Measurements from ENCODE around the gene SLC26A8. TPM values are rescaled to one million over a fixed set of nuclear protein-coding genes. Genes with fewer than 3 reads are reported as not detected.

Gene SLC26A8
- total RNA-seq (not detected), polyA plus RNA-seq (not detected)

- Histone ChIP-seq H3K4me3 (ENCODE audit: low read length) (no peak within 1 kb of the TSS), H3K36me3 (ENCODE audit: insufficient read depth, low read length) (no peaks in the 10 kb centered on the region), H3K27ac (ENCODE audit: low read depth, low read length) (no peak within 1 kb of the TSS), H3K4me1 (ENCODE audit: insufficient read depth, low read length) (peaks cover 2% of the 10 kb centered on the region), H3K27me3 (ENCODE audit: insufficient read depth, low read length, poor library complexity, severe bottlenecking) (no peaks in the 10 kb centered on the region), H3K9me3 (ENCODE audit: low read length) (no peaks in the 10 kb centered on the region)
- ChIA-PET POLR2A (interaction anchor here (0.6 kb wide), 1 partner anchor 458 kb away, joined by 3 read pairs; no protein-coding TSS in a partner anchor), CTCF (interaction anchor here (0.7 to 1.0 kb wide), 3 partner anchors 36 to 337 kb away, joined by 3 to 4 read pairs (median 4); no protein-coding TSS in a partner anchor)
- Mint-ChIP-seq H3K4me3 (no peak within 1 kb of the TSS), H3K27ac (peak within 1 kb of the TSS in 1 of 8 donors; percentile 49), H3K36me3 (peaks cover 0 to 6% (median 0%) of the 10 kb centered on the region in 3 donors), H3K9me3 (no peaks in the 10 kb centered on the region), H3K4me1 (peaks cover 9 to 15% (median 10%) of the 10 kb centered on the region in 3 donors), H3K27me3 (peaks cover 8 to 14% of the 10 kb centered on the region in 2 donors)
- no peak for DNase-seq
These were observed at the start of gene SLC26A8 for GRCh38 chr6:36023996-36024795. SLC26A8 (minus strand) TSS chr6:36024641; CDS start chr6:36019707, 4,934 bp downstream.

DNA sequence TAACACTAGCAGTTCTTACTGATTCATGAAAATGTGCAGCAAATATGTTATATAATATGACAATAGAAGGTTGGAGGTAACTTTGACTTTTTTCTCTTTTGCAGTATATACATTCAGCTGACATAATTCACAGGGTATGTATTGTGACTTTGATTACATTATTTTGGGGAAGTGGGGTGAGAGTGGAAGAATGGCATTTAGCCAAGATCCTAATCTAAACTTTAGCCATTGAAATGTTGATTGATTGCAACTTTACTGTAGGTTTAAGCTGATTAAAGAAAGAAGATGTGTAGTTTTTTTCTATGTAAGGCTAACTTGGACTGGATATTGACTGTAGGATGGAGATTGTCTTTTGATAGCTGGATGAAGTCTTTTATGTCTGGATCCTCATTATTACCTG, 49.1 kb upstream of the SLC26A8 start:
- Mint-ChIP-seq H3K4me3 (no peak overlapping the region), H3K36me3 (peaks cover 0 to 47% (median 7%) of the 10 kb centered on the region in 3 donors), H3K27me3 (no peaks in the 10 kb centered on the region), H3K4me1 (peaks cover 33 to 58% (median 55%) of the 10 kb centered on the region in 3 donors), H3K9me3 (no peaks in the 10 kb centered on the region), H3K27ac (peak overlapping the region in 6 of 8 donors; percentile 2 to 73 (median 10))
- Histone ChIP-seq H3K27me3 (ENCODE audit: insufficient read depth, low read length, poor library complexity, severe bottlenecking) (no peaks in the 10 kb centered on the region), H3K9me3 (ENCODE audit: low read length) (no peaks in the 10 kb centered on the region), H3K4me1 (ENCODE audit: insufficient read depth, low read length) (peaks cover 1% of the 10 kb centered on the region), H3K36me3 (ENCODE audit: insufficient read depth, low read length) (peaks cover 18% of the 10 kb centered on the region), H3K4me3 (ENCODE audit: low read length) (no peak overlapping the region), H3K27ac (ENCODE audit: low read depth, low read length) (no peak overlapping the region)
- POLR2A ChIA-PET, result interaction anchor here (1.3 kb wide), 1 partner anchor 58 kb away, joined by 3 read pairs; no protein-coding TSS in a partner anchor
- CTCF ChIA-PET, result interaction anchor here (0.7 to 2.0 kb wide), 3 partner anchors 11 to 46 kb away, joined by 4 to 7 read pairs (median 4); partner anchors contain the start of gene MAPK14
- no peak for DNase-seq

GRCh38 chr6:36072681-36073080, 48.2 kb upstream of the SLC26A8 start:
- Mint-ChIP-seq H3K27me3 (no peaks in the 10 kb centered on the region), H3K36me3 (peaks cover 0 to 38% (median 11%) of the 10 kb centered on the region in 3 donors), H3K4me1 (peaks cover 41 to 67% (median 64%) of the 10 kb centered on the region in 3 donors), H3K27ac (peak overlapping the region in 5 of 8 donors; percentile 36 to 87 (median 62)), H3K4me3 (no peak overlapping the region), H3K9me3 (no peaks in the 10 kb centered on the region)
- POLR2A ChIA-PET, result no interaction called here
- CTCF ChIA-PET, result interaction anchor here (2.0 kb wide), 1 partner anchor 23 kb away, joined by 7 read pairs; no protein-coding TSS in a partner anchor
- Histone ChIP-seq H3K27ac (ENCODE audit: low read depth, low read length) (no peak overlapping the region), H3K36me3 (ENCODE audit: insufficient read depth, low read length) (peaks cover 11% of the 10 kb centered on the region), H3K9me3 (ENCODE audit: low read length) (no peaks in the 10 kb centered on the region), H3K27me3 (ENCODE audit: insufficient read depth, low read length, poor library complexity, severe bottlenecking) (no peaks in the 10 kb centered on the region), H3K4me1 (ENCODE audit: insufficient read depth, low read length) (peaks cover 7% of the 10 kb centered on the region), H3K4me3 (ENCODE audit: low read length) (no peak overlapping the region)
- no peak for DNase-seq

DNA sequence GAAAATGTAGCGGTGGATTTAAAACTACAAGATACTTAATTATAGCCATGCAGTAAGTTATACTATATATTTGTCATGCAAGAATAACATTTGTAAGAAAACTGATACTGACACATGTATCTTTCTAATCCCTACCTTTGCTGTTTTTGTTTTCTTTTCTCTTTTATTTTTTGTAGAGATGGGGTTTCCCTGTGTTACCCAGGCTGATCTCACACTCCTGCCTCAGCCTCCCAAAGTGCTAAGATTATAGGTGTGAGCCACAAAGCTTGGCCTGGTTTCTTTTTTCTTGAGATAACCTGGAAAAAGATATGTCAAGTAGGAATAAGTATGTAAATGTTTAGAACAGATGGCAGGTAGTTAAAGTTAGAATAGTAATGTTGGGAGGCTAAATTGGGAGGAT, 47.3 kb upstream of the SLC26A8 start:
- H3K4me3 Mint-ChIP-seq, result no peak overlapping the region
- no peak overlapping the region for H3K4me3 ChIP-seq (ENCODE audit: low read length)
- peaks cover 0 to 29% (median 11%) of the 10 kb centered on the region in 3 donors for H3K36me3 Mint-ChIP-seq
- peaks cover 3% of the 10 kb centered on the region for H3K36me3 ChIP-seq (ENCODE audit: insufficient read depth, low read length)
- POLR2A ChIA-PET, result no interaction called here
- H3K9me3 Mint-ChIP-seq, result no peaks in the 10 kb centered on the region
- no peaks in the 10 kb centered on the region for H3K9me3 ChIP-seq (ENCODE audit: low read length)
- H3K27ac Mint-ChIP-seq, result peak overlapping the region in 4 of 8 donors; percentile 32 to 87 (median 48)
- no peak for DNase-seq
- H3K27ac ChIP-seq (ENCODE audit: low read depth, low read length), result no peak overlapping the region
- CTCF ChIA-PET, result interaction anchor here (1.5 kb wide), 1 partner anchor 24 kb away, joined by 4 read pairs; no protein-coding TSS in a partner anchor
- H3K4me1 Mint-ChIP-seq, result peaks cover 47 to 76% (median 66%) of the 10 kb centered on the region in 3 donors
- peaks cover 9% of the 10 kb centered on the region for H3K4me1 ChIP-seq (ENCODE audit: insufficient read depth, low read length)
- H3K27me3 Mint-ChIP-seq, result no peaks in the 10 kb centered on the region
- H3K27me3 ChIP-seq (ENCODE audit: insufficient read depth, low read length, poor library complexity, severe bottlenecking), result no peaks in the 10 kb centered on the region

- H3K4me1 ChIP-seq (ENCODE audit: insufficient read depth, low read length), result peaks cover 13% of the 10 kb centered on the region
- H3K4me3 ChIP-seq (ENCODE audit: low read length), result no peak overlapping the region
- H3K27ac ChIP-seq (ENCODE audit: low read depth, low read length), result no peak overlapping the region
- H3K9me3 ChIP-seq (ENCODE audit: low read length), result no peaks in the 10 kb centered on the region
- ChIA-PET CTCF (interaction anchor here (1.5 kb wide), 1 partner anchor 24 kb away, joined by 4 read pairs; no protein-coding TSS in a partner anchor), POLR2A (no interaction called here)
- Mint-ChIP-seq H3K9me3 (no peaks in the 10 kb centered on the region), H3K4me1 (peaks cover 52 to 79% (median 70%) of the 10 kb centered on the region in 3 donors), H3K27ac (peak overlapping the region in 2 of 8 donors; percentile 53 to 60), H3K27me3 (no peaks in the 10 kb centered on the region), H3K4me3 (no peak overlapping the region), H3K36me3 (peaks cover 0 to 24% (median 9%) of the 10 kb centered on the region in 3 donors)
- H3K27me3 ChIP-seq (ENCODE audit: insufficient read depth, low read length, poor library complexity, severe bottlenecking), result no peaks in the 10 kb centered on the region
- H3K36me3 ChIP-seq (ENCODE audit: insufficient read depth, low read length), result no peaks in the 10 kb centered on the region
- DNase-seq, result no peak
These were observed 46.8 kb upstream of the SLC26A8 start for GRCh38 chr6:36071281-36071680.

- H3K27ac Mint-ChIP-seq, result peak overlapping the region in 1 of 8 donors; percentile 17
- CTCF ChIA-PET, result no interaction called here
These were observed 45.8 kb upstream of the SLC26A8 start for GRCh38 chr6:36070252-36070651.

GRCh38 chr6:36069573-36069972, 45.1 kb upstream of the SLC26A8 start:
- Mint-ChIP-seq H3K4me1 (peaks cover 62 to 84% (median 79%) of the 10 kb centered on the region in 3 donors), H3K27ac (peak overlapping the region in 1 of 8 donors; percentile 75), H3K27me3 (no peaks in the 10 kb centered on the region), H3K36me3 (peaks cover 0 to 21% (median 15%) of the 10 kb centered on the region in 3 donors), H3K4me3 (no peak overlapping the region), H3K9me3 (no peaks in the 10 kb centered on the region)
- Histone ChIP-seq H3K27ac (ENCODE audit: low read depth, low read length) (no peak overlapping the region), H3K27me3 (ENCODE audit: insufficient read depth, low read length, poor library complexity, severe bottlenecking) (no peaks in the 10 kb centered on the region), H3K4me1 (ENCODE audit: insufficient read depth, low read length) (peaks cover 23% of the 10 kb centered on the region), H3K9me3 (ENCODE audit: low read length) (no peaks in the 10 kb centered on the region), H3K36me3 (ENCODE audit: insufficient read depth, low read length) (no peaks in the 10 kb centered on the region), H3K4me3 (ENCODE audit: low read length) (no peak overlapping the region)
- POLR2A ChIA-PET, result no interaction called here
- DNase-seq, result no peak
- CTCF ChIA-PET, result interaction anchor here (1.0 kb wide), 1 partner anchor 10 kb away, joined by 3 read pairs; no protein-coding TSS in a partner anchor

More at GRCh38 chr6:36070252-36070651, 45.8 kb upstream of the SLC26A8 start:
- Mint-ChIP-seq H3K4me3 (no peak overlapping the region), H3K4me1 (peaks cover 57 to 79% (median 74%) of the 10 kb centered on the region in 3 donors), H3K27me3 (no peaks in the 10 kb centered on the region), H3K36me3 (peaks cover 0 to 16% (median 10%) of the 10 kb centered on the region in 3 donors), H3K9me3 (no peaks in the 10 kb centered on the region)
- H3K9me3 ChIP-seq (ENCODE audit: low read length), result no peaks in the 10 kb centered on the region
- no peak for DNase-seq
- H3K27me3 ChIP-seq (ENCODE audit: insufficient read depth, low read length, poor library complexity, severe bottlenecking), result no peaks in the 10 kb centered on the region
- H3K27ac ChIP-seq (ENCODE audit: low read depth, low read length), result no peak overlapping the region
- H3K4me1 ChIP-seq (ENCODE audit: insufficient read depth, low read length), result peaks cover 17% of the 10 kb centered on the region
- POLR2A ChIA-PET, result no interaction called here
- H3K36me3 ChIP-seq (ENCODE audit: insufficient read depth, low read length), result no peaks in the 10 kb centered on the region
- H3K4me3 ChIP-seq (ENCODE audit: low read length), result no peak overlapping the region

DNA sequence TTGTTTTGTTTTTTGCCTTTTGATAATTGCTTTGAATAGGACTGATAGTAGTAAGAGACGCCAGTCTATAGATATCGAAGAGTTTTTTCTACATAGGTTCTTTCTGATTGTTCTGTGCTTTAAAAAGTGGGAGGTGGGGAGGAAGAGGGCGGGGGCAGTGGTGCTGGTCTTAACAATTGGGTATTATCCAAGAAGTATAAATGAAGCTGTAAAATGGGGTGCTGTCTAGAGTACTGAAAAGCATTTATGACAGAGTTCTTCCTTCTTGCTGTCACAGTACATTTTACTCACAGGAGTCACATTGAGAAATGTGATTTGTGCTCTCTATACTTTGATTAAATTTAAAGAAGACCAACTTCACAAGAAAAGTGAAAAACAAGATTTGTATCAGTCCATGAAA, 44.1 kb upstream of the SLC26A8 start:
- Mint-ChIP-seq H3K9me3 (no peaks in the 10 kb centered on the region), H3K4me1 (peaks cover 66 to 90% (median 85%) of the 10 kb centered on the region in 3 donors), H3K4me3 (no peak overlapping the region), H3K27me3 (no peaks in the 10 kb centered on the region), H3K27ac (peak overlapping the region in 3 of 8 donors; percentile 2 to 13 (median 8)), H3K36me3 (peaks cover 0 to 22% (median 15%) of the 10 kb centered on the region in 3 donors)
- Histone ChIP-seq H3K27me3 (ENCODE audit: insufficient read depth, low read length, poor library complexity, severe bottlenecking) (no peaks in the 10 kb centered on the region), H3K9me3 (ENCODE audit: low read length) (no peaks in the 10 kb centered on the region), H3K27ac (ENCODE audit: low read depth, low read length) (no peak overlapping the region), H3K36me3 (ENCODE audit: insufficient read depth, low read length) (no peaks in the 10 kb centered on the region), H3K4me3 (ENCODE audit: low read length) (no peak overlapping the region), H3K4me1 (ENCODE audit: insufficient read depth, low read length) (peaks cover 27% of the 10 kb centered on the region)
- CTCF ChIA-PET, result interaction anchor here (1.0 kb wide), 1 partner anchor 11 kb away, joined by 3 read pairs; no protein-coding TSS in a partner anchor
- DNase-seq, result no peak
- POLR2A ChIA-PET, result no interaction called here

All from CD8-positive, alpha-beta memory T cell (primary cell).